C4-2B (cell line): Measurements from ENCODE around the gene SACM1L.
"Not testable (repeated sequence)": the region's sequence is repeated elsewhere in the genome, so short reads cannot be mapped to it uniquely, and the experiment has no call there.

Experiments
- H3K27ac ChIP-seq: fragments of 450-650 bp; 2 replicates; pipeline ENCODE4 v1.5.1; 2017
- ZFX ChIP-seq: fragments of 450-650 bp; IDR thresholded peaks from 2 replicates; pipeline ENCODE4 v1.6.1; 2017
- TF ChIP-seq, protein P1 (sequence below): fragments of 450-650 bp; conservative IDR thresholded peaks from 2 replicates; pipeline ENCODE4 v1.5.1; 2017; ENCODE audit warnings: mild to moderate bottlenecking

Gene SACM1L

DNA sequence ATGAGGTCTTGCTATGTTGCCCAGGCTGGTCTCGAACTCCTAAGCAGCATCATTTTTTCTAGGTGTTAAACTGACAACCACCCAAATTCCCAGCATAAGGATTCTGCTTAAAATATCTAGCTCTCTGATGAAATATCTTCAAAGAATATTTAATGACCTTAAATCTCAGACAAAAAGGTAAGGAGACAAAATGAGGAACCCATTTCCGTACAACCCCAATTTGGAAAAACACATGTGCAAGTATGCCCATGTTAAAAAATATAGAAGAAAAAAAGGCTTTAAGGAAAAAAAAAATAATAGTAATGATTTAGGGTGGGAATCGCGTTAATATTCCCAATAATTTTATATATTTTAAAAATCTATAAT is 1.4 kb upstream of the SACM1L start:
- TF ChIP-seq, protein P1, sequence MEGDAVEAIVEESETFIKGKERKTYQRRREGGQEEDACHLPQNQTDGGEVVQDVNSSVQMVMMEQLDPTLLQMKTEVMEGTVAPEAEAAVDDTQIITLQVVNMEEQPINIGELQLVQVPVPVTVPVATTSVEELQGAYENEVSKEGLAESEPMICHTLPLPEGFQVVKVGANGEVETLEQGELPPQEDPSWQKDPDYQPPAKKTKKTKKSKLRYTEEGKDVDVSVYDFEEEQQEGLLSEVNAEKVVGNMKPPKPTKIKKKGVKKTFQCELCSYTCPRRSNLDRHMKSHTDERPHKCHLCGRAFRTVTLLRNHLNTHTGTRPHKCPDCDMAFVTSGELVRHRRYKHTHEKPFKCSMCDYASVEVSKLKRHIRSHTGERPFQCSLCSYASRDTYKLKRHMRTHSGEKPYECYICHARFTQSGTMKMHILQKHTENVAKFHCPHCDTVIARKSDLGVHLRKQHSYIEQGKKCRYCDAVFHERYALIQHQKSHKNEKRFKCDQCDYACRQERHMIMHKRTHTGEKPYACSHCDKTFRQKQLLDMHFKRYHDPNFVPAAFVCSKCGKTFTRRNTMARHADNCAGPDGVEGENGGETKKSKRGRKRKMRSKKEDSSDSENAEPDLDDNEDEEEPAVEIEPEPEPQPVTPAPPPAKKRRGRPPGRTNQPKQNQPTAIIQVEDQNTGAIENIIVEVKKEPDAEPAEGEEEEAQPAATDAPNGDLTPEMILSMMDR, result no peak
- TF ChIP-seq ZFX, result no peak
- H3K27ac ChIP-seq, result no peak overlapping the region; the same call in 1 of the 2 replicates

DNA sequence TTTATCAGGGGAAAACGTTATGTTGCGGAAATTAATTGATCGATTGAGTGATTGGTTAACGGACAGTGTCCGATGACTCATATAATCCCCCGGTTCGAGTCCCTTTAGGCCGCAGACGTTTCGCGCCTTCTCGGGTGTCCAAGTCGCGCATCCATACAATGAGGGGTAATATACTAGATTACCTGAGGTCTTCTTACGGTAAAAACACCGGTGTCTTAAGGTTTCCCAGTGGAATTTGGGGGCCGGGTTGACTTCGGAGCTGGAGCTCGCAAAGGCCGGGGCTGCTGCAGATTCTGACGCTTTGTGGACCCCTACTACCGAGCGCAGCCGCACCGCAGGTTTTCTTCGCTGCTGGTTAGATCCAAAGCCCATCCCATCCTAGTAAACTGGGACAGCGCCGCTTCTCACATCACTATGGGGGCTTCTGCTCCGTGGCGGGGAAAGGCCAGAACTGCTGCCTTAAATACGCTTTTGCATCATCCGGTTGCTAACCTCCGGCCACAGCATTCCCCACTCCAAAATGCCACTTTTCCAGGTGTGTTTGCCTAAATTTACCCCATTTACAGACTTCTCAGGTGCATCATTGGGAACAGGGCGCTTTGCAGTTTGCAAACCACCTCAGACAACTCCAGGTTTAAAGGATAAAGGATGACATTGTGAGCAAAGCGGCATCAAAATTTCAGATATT is 858 bp upstream of the SACM1L start:
- TF ChIP-seq, protein P1, result no peak
- TF ChIP-seq ZFX, result no peak
- H3K27ac ChIP-seq, result peak overlapping the region; percentile 95

DNA sequence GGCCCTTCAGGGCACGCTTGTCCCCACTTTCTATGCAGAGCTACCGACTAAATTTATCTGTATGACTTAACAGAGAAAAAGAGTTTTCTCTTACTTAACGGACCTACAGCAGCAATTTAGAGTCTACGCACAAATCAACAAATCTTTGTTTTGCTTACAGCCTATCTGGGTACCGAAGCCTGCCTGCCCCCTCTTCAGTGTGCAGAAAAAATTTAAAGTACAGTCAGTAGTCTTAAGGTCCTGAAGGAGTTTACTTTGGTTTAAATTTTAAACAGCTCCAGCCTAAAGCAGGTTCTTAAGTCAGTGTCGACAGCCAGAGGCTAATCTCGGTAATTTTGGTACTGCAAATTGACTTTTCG is 570 bp downstream of the SACM1L start:
- peak overlapping the region; percentile 95 for H3K27ac ChIP-seq
- peak; percentile 68 for TF ChIP-seq ZFX
- TF ChIP-seq, protein P1, result no peak

DNA sequence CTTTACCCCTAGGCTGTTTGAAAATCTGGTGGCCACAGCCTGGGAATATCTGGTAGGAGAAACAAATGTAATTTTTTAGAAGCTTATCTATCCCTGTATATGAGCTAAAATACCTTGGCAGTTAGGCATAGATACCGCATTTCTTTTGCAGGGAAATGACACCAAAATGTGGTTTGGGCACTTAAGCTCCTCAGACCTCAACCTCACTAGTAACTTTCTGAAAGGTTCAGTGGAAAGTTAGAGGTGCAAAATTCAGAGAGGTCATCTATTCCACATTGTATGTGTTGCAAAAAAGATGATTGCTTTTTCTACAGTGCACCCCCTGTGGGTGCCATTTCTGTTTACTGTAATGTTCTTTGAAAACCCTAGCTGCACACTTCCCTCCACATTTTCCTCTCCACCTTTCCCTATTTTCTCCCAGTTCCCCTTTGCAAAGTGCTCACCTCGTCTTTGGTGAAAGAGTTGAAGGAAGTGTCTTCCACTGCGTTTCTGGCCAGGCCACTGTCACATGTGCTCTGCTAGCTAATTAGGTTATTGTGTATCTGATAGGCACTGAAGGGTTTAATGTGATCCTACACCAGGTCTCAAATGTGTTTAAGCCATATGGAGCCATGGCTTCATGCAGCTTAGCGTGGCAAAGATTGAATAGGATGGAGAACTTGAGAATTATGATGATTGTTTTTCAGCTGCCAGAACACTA is 1.3 kb downstream of the SACM1L start:
- H3K27ac ChIP-seq, result peak overlapping the region; percentile 65; the same call in 1 of the 2 replicates
- TF ChIP-seq, protein P1, result peak; percentile 6; the same call in 1 of the 2 replicates
- no peak for TF ChIP-seq ZFX

DNA sequence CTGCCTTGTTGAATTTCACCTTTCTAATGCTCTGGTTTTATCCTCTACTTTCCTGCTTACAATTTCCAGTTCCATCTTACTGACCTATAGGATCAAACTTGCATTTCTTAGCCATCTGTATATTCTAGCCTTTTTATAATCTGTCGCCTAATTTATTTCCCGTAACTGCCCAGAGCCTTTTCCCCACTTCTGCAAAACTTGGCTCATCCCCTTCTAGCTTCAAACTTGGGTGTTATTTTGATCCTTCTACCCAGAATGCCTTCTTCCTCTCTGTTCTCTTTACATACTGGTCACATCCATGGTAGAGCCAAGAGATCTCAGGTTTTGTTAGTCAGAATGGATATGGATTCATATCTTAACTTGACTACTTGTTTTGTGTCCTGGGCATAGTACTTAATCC is 2.6 kb downstream of the SACM1L start:
- TF ChIP-seq ZFX, result no peak
- TF ChIP-seq, protein P1, result no peak

DNA sequence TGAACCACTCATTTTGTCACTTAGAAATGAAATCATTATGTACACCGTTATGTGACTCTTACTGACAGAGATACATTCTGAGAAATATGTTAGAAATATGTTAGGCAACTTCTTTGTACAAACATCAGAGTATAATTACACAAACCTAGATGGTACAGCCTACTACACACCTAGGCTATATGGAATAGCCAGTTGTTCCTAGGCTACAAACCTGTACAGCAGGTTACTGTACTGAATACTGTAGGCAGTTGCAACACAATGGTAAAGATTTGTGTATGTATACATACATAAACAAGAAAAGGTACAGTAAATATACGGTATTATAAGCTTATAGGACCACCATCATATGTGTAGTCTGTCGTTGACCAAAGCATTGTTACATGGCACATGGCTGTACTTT is 3.7 kb downstream of the SACM1L start:
- TF ChIP-seq, protein P1, result no peak
- no peak for TF ChIP-seq ZFX
- no peak overlapping the region for H3K27ac ChIP-seq

More for the DNA sequence above, 2.6 kb downstream of the SACM1L start:
- H3K27ac ChIP-seq, result no peak overlapping the region

DNA sequence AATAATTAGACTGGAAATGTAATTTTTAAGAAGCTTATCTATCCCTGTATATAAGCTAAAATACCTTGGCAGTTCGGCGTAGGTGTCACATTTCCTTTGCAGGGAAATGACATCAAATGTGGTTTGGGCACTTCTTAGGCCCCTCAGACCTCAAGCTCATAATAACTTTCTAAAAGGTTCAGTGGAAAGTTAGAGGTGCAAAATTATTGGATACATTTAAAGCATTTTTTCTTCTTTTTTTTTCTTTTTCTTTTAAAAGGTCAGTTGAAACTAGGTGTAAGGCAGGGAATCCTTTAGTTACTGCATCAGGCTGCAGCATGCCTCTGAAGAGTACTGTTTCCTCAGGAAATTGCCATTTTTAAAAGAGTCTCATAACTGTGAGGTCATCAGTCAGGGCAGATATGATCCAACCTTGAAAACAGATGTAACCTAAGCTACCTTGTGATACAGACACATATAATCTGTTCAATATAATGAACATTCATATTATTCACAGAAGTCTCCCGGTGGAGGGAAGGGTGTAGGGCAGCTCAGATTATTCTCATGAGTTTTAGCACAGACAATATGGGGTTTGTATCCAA is 4.8 kb downstream of the SACM1L start:
- no peak overlapping the region for H3K27ac ChIP-seq
- TF ChIP-seq, protein P1, result no peak
- no peak for TF ChIP-seq ZFX

DNA sequence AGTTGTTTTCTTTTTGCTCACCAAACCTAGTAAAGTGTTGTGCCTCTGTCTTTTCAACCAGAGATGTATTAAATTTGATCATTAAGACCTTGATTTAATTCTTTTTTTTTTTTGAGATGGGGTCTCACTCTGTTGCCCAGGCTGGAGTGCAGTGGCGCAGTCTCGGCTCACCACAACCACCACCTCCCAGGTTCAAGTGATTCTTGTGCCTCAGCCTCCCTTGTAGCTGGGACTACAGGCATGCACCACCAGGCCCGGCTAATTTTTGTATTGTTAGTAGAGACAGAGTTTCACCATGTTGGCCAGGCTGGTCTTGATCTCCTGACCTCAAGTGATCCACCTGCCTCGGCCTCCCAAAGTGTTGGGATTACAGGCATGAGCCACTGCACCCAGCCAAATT is 6.0 kb downstream of the SACM1L start:
- H3K27ac ChIP-seq, result not testable (repeated sequence)
